Measurements from ENCODE around the gene PLA2G2D. TPM values are rescaled to one million over a fixed set of nuclear protein-coding genes. Genes with fewer than 3 reads are reported as not detected.

Gene PLA2G2D
- polyA plus RNA-seq, 3 donors = 0.08 TPM; not detected in 1

GRCh38 chr1:20167126-20167525, 47.8 kb upstream of the PLA2G2D start:
- peaks cover 19 to 44% (median 26%) of the 10 kb centered on the region in 7 donors for H3K9me3 Mint-ChIP-seq
- H3K9ac ChIP-seq (ENCODE audit: insufficient read depth, low read length, poor library complexity, severe bottlenecking) = no peak overlapping the region
- no peak for TF ChIP-seq CTCF (IDR thresholded peaks at IDR 0.05)
- no peaks in the 10 kb centered on the region for H3K36me3 Mint-ChIP-seq
- H3K79me2 ChIP-seq (ENCODE audit: insufficient read depth, low read length) = no peaks in the 10 kb centered on the region
- no peaks in the 10 kb centered on the region for H3K27me3 ChIP-seq (ENCODE audit: control insufficient read depth in 2 of 2, insufficient read depth in 2 of 2, low read length in 2 of 2)
- H3K27ac ChIP-seq (ENCODE audit: low read depth in 1 of 2, low read length in 2 of 2) = no peak overlapping the region
- no peak overlapping the region for H3K4me3 Mint-ChIP-seq
- WGBS (ENCODE audit: insufficient coverage) = 92% methylated on average over 7 of the region's 8 CpGs
- no peak overlapping the region for H3K4me3 ChIP-seq (replicated peaks in 1 of 3; ENCODE audit: low read depth in 2 of 3, low read length in 3 of 3)
- H2AFZ ChIP-seq (ENCODE audit: insufficient read depth, low read depth, low read length, poor library complexity, severe bottlenecking) = no peak overlapping the region
- no peaks in the 10 kb centered on the region for H3K36me3 ChIP-seq (replicated peaks in 1 of 2; ENCODE audit: control insufficient read depth in 1 of 2, insufficient read depth in 2 of 2, low read length in 2 of 2)
- H3K4me2 ChIP-seq (replicated peaks; ENCODE audit: extremely low read depth, low read length, poor library complexity, severe bottlenecking) = no peak overlapping the region
- no peak for DNase-seq
- H3K4me1 ChIP-seq (ENCODE audit: control insufficient read depth in 1 of 2, insufficient read depth in 2 of 2, low read length in 2 of 2) = peaks cover 17 to 23% of the 10 kb centered on the region in 2 donors
- no peaks in the 10 kb centered on the region for H4K20me1 ChIP-seq (ENCODE audit: insufficient read depth, low read length)
- peaks cover 11% of the 10 kb centered on the region for H3K4me1 Mint-ChIP-seq
- peaks cover 9 to 16% (median 12%) of the 10 kb centered on the region in 3 donors for H3K27me3 Mint-ChIP-seq (ENCODE audit: low read depth in 3 of 3)
- no peak overlapping the region for H3K27ac Mint-ChIP-seq
- intact Hi-C loops (cut with micrococcal nuclease) = no loop called here
- H3K9me3 ChIP-seq (replicated peaks in 1 of 2; ENCODE audit: control insufficient read depth in 1 of 2, insufficient read depth in 1 of 2, low read length in 2 of 2) = peaks cover 23 to 45% of the 10 kb centered on the region in 2 donors

GRCh38 chr1:20166051-20166450, 46.7 kb upstream of the PLA2G2D start:
- WGBS (ENCODE audit: insufficient coverage) = 81% methylated on average over 17 of the region's 17 CpGs
- H3K27ac Mint-ChIP-seq = peak overlapping the region in 1 of 7 donors; percentile 0
- peaks cover 0 to 3% of the 10 kb centered on the region in 2 donors for H3K36me3 Mint-ChIP-seq

More at GRCh38 chr1:20166051-20166450, 46.7 kb upstream of the PLA2G2D start:
- Mint-ChIP-seq H3K4me1 (peaks cover 5% of the 10 kb centered on the region), H3K4me3 (no peak overlapping the region), H3K9me3 (peaks cover 25 to 48% (median 34%) of the 10 kb centered on the region in 7 donors), H3K27me3 (ENCODE audit: low read depth in 3 of 3) (peaks cover 9 to 18% (median 14%) of the 10 kb centered on the region in 3 donors)
- H3K9ac ChIP-seq (ENCODE audit: insufficient read depth, low read length, poor library complexity, severe bottlenecking) = no peak overlapping the region
- DNase-seq = no peak
- H4K20me1 ChIP-seq (ENCODE audit: insufficient read depth, low read length) = no peaks in the 10 kb centered on the region
- H3K4me2 ChIP-seq (replicated peaks; ENCODE audit: extremely low read depth, low read length, poor library complexity, severe bottlenecking) = no peak overlapping the region
- TF ChIP-seq CTCF (IDR thresholded peaks at IDR 0.05) = no peak
- H3K36me3 ChIP-seq (replicated peaks in 1 of 2; ENCODE audit: control insufficient read depth in 1 of 2, insufficient read depth in 2 of 2, low read length in 2 of 2) = no peaks in the 10 kb centered on the region
- H2AFZ ChIP-seq (ENCODE audit: insufficient read depth, low read depth, low read length, poor library complexity, severe bottlenecking) = no peak overlapping the region
- peaks cover 13 to 16% of the 10 kb centered on the region in 2 donors for H3K4me1 ChIP-seq (ENCODE audit: control insufficient read depth in 1 of 2, insufficient read depth in 2 of 2, low read length in 2 of 2)
- no peak overlapping the region for H3K4me3 ChIP-seq (replicated peaks in 1 of 3; ENCODE audit: low read depth in 2 of 3, low read length in 3 of 3)
- no peaks in the 10 kb centered on the region for H3K27me3 ChIP-seq (ENCODE audit: control insufficient read depth in 2 of 2, insufficient read depth in 2 of 2, low read length in 2 of 2)
- peaks cover 31 to 50% of the 10 kb centered on the region in 2 donors for H3K9me3 ChIP-seq (replicated peaks in 1 of 2; ENCODE audit: control insufficient read depth in 1 of 2, insufficient read depth in 1 of 2, low read length in 2 of 2)
- no peaks in the 10 kb centered on the region for H3K79me2 ChIP-seq (ENCODE audit: insufficient read depth, low read length)
- intact Hi-C loops (cut with micrococcal nuclease) = no loop called here
- H3K27ac ChIP-seq (ENCODE audit: low read depth in 1 of 2, low read length in 2 of 2) = no peak overlapping the region

All from CD14-positive monocyte (primary cell).